ENCODE measurements around the gene ARHGEF17.

- TF ChIP-seq, protein P1, sequence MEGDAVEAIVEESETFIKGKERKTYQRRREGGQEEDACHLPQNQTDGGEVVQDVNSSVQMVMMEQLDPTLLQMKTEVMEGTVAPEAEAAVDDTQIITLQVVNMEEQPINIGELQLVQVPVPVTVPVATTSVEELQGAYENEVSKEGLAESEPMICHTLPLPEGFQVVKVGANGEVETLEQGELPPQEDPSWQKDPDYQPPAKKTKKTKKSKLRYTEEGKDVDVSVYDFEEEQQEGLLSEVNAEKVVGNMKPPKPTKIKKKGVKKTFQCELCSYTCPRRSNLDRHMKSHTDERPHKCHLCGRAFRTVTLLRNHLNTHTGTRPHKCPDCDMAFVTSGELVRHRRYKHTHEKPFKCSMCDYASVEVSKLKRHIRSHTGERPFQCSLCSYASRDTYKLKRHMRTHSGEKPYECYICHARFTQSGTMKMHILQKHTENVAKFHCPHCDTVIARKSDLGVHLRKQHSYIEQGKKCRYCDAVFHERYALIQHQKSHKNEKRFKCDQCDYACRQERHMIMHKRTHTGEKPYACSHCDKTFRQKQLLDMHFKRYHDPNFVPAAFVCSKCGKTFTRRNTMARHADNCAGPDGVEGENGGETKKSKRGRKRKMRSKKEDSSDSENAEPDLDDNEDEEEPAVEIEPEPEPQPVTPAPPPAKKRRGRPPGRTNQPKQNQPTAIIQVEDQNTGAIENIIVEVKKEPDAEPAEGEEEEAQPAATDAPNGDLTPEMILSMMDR (IDR thresholded peaks at IDR 0.05), result peak; percentile 98
- TF ChIP-seq EZH2 (IDR thresholded peaks at IDR 0.05), result no peak
Observed at GRCh38 chr11:73295241-73295995, 12.7 kb upstream of the ARHGEF17 start.

Measured in neural progenitor cell (in vitro differentiated cells).